Jurkat, Clone E6-1 (cell line): ENCODE data around the gene OGFOD3.
"Not testable (repeated sequence)": the region's sequence is repeated elsewhere in the genome, so short reads cannot be mapped to it uniquely, and the experiment has no call there.

Source experiments
- DNase-seq: peaks from one replicate; pipeline ENCODE4 v3.0.0-alpha.2; 2011; ENCODE audit warnings: low read depth, low spot score
- H3K4me3 ChIP-seq: 2 replicates; pipeline ENCODE4 v1.5.1; 2011; ENCODE audit warnings: mild to moderate bottlenecking, low read length, control low read depth, moderate library complexity

The OGFOD3 gene

DNA sequence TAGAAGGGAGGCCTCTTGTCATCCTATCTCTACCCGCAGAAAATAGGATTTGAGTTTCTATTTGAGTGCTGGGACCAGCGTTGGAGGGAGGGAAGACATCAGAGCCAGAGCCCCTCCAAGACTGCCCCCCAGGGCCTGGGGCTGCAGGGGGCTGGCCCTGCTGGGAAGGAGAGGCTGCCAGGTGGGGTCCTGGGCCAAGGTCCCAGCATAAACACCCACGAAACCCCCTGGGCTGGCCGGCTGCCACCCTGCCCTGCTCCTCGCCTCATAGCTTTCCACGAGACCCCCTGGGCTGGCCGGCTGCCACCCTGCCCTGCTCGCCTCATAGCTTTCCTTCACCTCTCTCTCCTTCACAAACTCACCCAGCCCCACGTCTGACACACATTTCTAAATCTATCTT, 70.0 kb downstream of the OGFOD3 start:
- H3K4me3 ChIP-seq = no peak overlapping the region

DNA sequence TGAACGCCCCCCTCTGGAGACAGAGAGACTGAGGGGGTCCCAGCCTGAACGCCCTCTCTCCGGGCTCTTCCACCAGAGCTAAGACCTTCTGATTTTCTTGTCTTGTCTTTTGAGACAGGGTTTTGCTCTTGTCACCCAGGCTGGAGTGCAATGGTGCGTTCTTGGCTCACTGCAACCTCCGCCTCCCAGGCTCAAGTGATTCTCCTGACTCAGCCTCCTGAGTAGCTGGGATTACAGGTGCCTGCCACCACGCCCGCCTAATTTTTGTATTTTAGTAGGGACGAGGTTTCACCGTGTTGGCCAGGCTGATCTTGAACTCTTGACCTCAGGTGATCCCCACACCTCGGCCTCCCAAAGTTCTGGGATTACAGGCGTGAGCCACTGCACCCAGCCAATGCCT, 70.4 kb downstream of the OGFOD3 start:
- DNase-seq, H3K4me3 ChIP-seq: not testable (repeated sequence)

More for the DNA sequence above, 70.0 kb downstream of the OGFOD3 start:
- DNase-seq = no peak

DNA sequence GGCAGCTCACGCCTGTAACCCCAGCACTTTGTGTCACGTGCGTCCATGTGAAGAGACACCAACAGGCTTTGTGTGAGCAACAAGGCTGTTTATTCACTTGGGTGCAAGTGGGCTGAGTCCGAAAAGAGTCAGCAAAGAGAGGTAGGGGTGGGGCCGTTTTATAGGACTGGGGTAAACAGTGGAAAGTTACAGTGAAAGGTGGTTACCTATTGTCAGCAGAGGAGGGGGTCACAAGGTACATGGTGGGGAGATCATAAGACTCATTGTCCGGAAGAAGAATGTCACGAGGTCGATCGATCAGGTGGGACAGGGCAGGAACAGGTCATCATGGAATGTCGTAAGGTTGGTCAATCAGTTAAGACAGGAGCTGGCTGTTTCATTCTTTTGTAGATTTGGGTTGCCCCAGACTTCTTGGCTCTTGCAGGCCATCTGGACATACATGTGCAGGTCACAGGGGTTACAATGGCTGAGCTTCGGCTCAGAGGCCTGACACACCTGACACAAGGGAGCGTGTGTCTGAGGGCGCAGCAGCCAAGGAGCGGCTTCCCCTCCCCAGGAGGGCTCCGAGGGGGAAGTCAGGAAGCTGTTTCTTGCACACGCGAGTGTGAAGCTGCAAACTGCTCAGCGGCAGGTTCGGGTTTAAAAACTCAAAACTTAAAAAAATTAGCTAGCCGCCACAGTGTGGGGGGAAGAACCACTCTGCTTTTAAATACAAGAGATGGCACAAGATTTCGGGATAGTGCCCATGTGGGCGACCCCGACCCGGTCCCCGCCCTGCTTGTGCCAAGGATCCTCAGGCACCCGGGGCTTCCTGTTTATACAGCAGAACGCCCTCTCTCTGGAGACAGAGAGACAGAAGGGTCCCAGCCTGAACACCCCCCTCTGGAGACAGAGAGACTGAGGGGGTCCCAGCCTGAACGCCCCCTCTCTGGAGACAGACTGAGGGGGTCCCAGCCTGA, 71.8 kb downstream of the OGFOD3 start:
- DNase-seq = no peak
- H3K4me3 ChIP-seq = no peak overlapping the region

DNA sequence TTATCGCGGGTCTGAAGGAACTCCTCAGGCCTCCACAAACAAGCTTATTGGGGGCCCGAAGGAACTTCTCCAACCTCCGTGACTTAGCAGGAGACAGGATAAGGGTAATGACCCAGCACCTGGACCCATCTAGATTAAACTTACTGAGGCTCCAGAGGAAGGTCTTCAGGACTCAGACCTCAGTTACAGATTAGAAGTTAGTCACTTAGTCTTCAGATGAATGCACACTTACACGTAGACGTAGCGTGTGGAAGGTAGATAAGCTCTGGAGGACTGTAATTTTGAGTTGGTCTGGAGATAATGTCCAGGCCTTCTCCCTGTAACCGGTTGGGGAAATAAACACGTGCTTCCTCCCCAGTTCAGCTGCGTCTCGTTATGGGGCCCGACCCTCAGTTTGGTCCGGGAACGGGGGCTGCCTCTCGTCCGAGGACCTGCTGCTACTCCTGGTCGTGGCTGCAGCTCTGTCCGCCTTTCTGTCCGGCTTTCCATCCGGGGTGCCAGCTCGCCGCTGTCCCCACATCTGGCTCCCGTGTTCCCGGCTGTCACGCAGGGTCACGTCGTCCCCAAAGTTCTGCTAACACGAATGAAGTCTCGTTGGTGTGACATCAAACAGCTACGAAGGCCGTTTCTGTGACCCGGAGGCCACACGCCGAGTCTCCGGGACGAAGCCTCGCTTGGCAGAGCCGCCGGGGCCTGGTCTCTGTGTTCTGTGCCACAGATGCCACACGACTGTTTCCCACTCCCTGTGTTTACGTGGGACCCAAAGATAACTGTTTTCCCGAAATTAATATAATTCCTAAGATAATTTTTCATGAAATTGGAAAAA, 73.0 kb downstream of the OGFOD3 start:
- H3K4me3 ChIP-seq = no peak overlapping the region
- DNase-seq = no peak

DNA sequence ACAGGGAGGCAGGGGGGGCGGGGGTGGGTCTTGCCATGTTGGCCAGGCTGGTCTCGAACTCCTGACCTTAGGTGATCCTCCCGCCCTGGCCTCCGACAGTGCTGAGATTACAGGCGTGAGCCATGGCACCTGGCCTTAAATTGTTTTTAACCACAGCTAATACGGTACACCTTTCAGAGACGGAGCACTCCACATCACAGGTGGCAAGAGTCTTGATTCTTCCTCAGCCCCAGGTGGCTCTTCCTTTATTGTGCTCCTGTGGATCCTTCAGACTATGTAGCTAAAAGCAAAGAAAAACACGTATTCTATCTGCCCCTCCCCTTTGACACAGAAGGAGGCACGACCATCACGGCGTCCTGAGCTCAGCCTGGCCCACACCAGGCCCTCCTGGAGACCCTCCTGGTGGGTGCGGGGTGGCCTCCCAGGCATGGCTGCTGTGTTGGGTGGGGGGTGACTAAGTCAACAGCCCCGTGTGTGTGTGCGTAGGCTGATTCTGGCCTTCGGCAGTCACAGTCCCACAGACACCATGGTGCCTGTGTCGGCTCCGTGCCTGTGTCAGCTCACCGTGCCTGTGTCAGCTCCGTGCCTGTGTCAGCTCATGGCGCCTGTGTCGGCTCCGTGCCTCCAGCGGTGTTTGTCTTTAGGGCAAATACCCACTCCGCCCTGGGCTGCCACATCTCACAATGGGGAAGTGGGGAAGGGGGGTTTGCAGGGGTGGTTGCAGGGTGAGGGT, 74.0 kb downstream of the OGFOD3 start:
- no peak overlapping the region for H3K4me3 ChIP-seq
- DNase-seq = no peak

DNA sequence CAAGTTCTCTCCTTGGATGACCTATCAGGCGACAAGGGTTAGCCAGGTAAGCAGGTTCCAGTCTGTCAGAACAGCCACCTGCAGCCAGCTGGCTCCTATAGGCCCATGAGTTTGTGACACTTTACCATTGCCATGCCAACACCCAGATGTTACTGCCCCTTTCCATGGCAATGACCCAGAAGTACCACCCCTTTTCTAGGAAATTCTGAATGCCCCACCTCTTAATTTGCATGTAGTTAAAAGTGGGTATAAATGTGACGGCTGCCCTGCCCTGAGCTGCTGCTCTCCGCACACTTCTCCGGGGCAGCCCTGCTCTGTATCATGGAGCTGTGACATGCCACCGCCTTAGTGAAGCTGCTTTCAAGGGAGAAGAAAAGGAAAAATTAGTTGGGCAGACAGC, 74.8 kb downstream of the OGFOD3 start:
- no peak overlapping the region for H3K4me3 ChIP-seq

DNA sequence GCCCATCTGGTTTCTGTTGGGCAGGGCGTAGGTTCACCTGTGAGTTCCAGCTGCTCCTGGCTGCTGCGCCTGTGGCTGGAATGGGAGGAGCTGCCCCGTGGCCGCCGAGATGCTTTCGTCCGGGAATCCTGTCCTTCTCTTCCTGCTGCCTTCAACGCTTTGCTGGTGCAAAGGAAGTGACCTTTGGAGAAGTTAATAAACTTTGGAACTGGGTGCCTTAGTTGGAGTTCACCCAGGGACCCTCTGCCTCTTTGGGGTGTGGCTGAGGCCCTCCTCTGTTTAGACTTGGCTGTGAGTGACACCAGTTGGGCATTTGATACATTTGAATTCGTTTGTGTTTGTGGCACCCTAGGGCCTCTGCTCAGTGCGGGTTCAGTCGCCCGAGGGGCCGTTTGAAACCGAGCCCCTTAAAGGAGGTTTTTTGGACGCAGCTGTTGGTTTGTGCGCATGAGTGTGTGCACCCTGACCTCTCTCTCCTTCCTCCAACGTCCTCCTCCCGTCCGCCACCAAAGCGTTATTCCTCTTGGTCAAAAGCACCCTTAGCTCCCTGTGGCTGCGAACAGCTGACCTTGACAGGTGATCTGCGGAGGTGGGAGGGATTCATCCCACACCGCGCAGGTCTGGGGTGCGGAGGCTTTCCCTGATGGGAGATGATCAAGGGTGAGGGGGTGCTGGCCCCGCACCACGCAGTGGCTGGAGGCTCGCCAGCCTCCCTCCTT, 75.9 kb downstream of the OGFOD3 start:
- H3K4me3 ChIP-seq = no peak overlapping the region
- DNase-seq = no peak

More for the DNA sequence above, 74.8 kb downstream of the OGFOD3 start:
- DNase-seq = no peak

DNA sequence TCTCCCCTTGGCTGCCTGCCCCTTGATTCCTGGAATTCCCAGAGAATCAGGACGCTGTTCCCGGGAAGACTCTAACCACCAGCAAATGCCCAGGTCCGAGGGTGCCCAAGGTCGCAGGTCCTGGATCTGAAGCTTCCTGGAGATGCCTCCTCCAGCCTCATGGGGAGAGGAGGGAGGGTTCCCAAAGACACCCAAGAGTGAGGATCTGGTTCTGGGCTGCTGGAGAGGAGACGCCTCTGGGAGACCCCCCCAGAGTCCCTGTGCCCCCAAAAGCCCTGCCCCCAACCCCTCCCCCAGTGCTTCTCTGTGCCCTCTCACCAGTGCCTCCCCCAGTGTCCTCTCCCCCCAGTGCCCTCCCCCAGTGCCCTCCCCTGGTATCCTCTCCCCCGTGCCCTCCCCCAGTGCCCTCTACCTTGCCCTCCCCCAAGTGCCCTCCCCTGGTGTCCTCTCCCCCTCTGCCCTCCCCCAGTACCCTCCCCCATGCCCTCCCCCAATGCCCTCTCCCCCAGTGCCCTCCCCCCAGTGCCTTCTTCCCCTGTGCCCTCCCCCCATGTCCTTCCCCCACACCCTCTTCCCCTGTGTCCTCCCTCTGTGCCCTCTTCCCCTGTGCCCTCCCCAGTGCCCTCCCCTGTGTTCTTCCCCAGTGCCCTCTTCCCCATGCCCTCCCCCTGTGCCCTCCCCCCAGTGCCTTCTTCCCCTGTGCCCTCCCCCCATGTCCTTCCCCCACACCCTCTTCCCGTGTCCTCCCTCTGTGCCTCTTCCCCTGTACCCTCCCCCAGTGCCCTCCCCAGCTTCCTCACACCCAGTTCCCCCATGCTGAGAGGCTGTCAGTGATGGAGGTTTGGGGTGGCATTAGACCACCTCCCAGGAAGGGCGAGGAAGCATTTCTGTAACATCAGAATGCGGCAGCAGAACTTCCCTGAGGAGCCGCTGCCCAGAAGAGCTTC, 78.5 kb downstream of the OGFOD3 start:
- no peak overlapping the region for H3K4me3 ChIP-seq
- DNase-seq = no peak
